DND-41 (cell line): ENCODE data around the gene ACTR2.

Experiments used
- ATAC-seq: fragments of 200-7000 bp; cut with Tn5 transposase; 3 replicates; pipeline ENCODE4 v1.9.1; 2021; ENCODE audit warnings: low read depth; ENCODE audit not compliant: insufficient read depth
- DNase-seq: peaks from one replicate; pipeline ENCODE4 v3.0.0-alpha.2; 2020
- H2AFZ ChIP-seq: 2 replicates; pipeline ENCODE4 v1.6.0; 2012; ENCODE audit warnings: low read depth, low read length
- H3K27ac ChIP-seq: 2 replicates; pipeline ENCODE4 v1.5.1; 2012; ENCODE audit warnings: low read length, inconsistent platforms
- H3K27me3 ChIP-seq: fragments of 200-600 bp; sonication (generic); 2 replicates; pipeline ENCODE4 v1.6.0; 2012; ENCODE audit warnings: low read length, mild to moderate bottlenecking, inconsistent platforms; ENCODE audit not compliant: insufficient read depth, poor library complexity
- H3K36me3 ChIP-seq: 2 replicates; pipeline ENCODE4 v1.5.1; 2012; ENCODE audit warnings: low read length, inconsistent platforms; ENCODE audit not compliant: insufficient read depth
- H3K4me1 ChIP-seq: 2 replicates; pipeline ENCODE4 v1.5.1; 2012; ENCODE audit warnings: mild to moderate bottlenecking, low read length; ENCODE audit not compliant: insufficient read depth
- H3K4me2 ChIP-seq: 2 replicates; pipeline ENCODE4 v1.6.0; 2012; ENCODE audit warnings: mild to moderate bottlenecking, moderate library complexity, low read length, inconsistent platforms; ENCODE audit not compliant: insufficient read depth
- H3K4me3 ChIP-seq, 2 experiments: fragments of 200-600 bp in 1 of 2; shearing (Covaris generic) in 1 of 2; 2 replicates each; pipeline ENCODE4 v1.5.1; 2012 to 2016; ENCODE audit warnings: inconsistent platforms in 2 of 2, low read length in 2 of 2, mild to moderate bottlenecking in 2 of 2, low read depth in 1 of 2, moderate library complexity in 1 of 2
- H3K79me2 ChIP-seq: 2 replicates; pipeline ENCODE4 v1.6.0; 2012; ENCODE audit warnings: low read length, inconsistent platforms; ENCODE audit not compliant: insufficient read depth
- H3K9ac ChIP-seq: 2 replicates; pipeline ENCODE4 v1.6.0; 2012; ENCODE audit warnings: low read depth, mild to moderate bottlenecking, inconsistent platforms, low read length, moderate library complexity
- H3K9me3 ChIP-seq: 2 replicates; pipeline ENCODE4 v1.5.1; 2012; ENCODE audit warnings: low read length, moderate library complexity, mild to moderate bottlenecking, inconsistent platforms; ENCODE audit not compliant: insufficient read depth, severe bottlenecking
- H4K20me1 ChIP-seq: 2 replicates; pipeline ENCODE4 v1.6.0; 2012; ENCODE audit warnings: low read length; ENCODE audit not compliant: insufficient read depth
- CTCF ChIP-seq: IDR thresholded peaks from 2 replicates; pipeline ENCODE4 v1.5.1; 2012; ENCODE audit warnings: borderline replicate concordance, low read length, moderate library complexity, mild to moderate bottlenecking; ENCODE audit not compliant: poor library complexity, severe bottlenecking; ENCODE audit errors: extremely low read depth
- EZH2 ChIP-seq: IDR thresholded peaks from 3 replicates; pipeline ENCODE4 v1.6.1; 2012; ENCODE audit warnings: borderline replicate concordance, low read depth, mild to moderate bottlenecking, moderate library complexity, low read length, inconsistent platforms; ENCODE audit not compliant: severe bottlenecking

The ACTR2 gene

GRCh38 chr2:65261676-65262075 is 34.0 kb downstream of the ACTR2 start:
- no peaks in the 10 kb centered on the region for H3K27me3 ChIP-seq
- H3K79me2 ChIP-seq = peaks cover 42% of the 10 kb centered on the region
- H2AFZ ChIP-seq = no peak overlapping the region
- no peak overlapping the region for H3K27ac ChIP-seq
- no peak overlapping the region for H3K9ac ChIP-seq
- H3K9me3 ChIP-seq = no peaks in the 10 kb centered on the region
- ATAC-seq (no peak), DNase-seq (no peak)
- H3K4me3 ChIP-seq = no peak overlapping the region
- no peaks in the 10 kb centered on the region for H3K4me1 ChIP-seq
- H3K4me2 ChIP-seq = no peak overlapping the region
- TF ChIP-seq CTCF = no peak
- no peak for TF ChIP-seq EZH2
- peaks cover 69% of the 10 kb centered on the region for H3K36me3 ChIP-seq
- H4K20me1 ChIP-seq = peaks cover 32% of the 10 kb centered on the region; the same call in 1 of the 2 replicates

GRCh38 chr2:65263262-65263661 is 35.6 kb downstream of the ACTR2 start:
- no peak for ATAC-seq
- H3K79me2 ChIP-seq = peaks cover 39% of the 10 kb centered on the region
- H4K20me1 ChIP-seq = peaks cover 29% of the 10 kb centered on the region; the same call in 1 of the 2 replicates
- no peak overlapping the region for H3K4me3 ChIP-seq
- no peak overlapping the region for H3K4me2 ChIP-seq
- H3K36me3 ChIP-seq = peaks cover 74% of the 10 kb centered on the region
- TF ChIP-seq CTCF (no peak), EZH2 (no peak)
- DNase-seq = no peak
- no peak overlapping the region for H3K27ac ChIP-seq
- no peaks in the 10 kb centered on the region for H3K27me3 ChIP-seq
- no peaks in the 10 kb centered on the region for H3K9me3 ChIP-seq
- no peaks in the 10 kb centered on the region for H3K4me1 ChIP-seq
- no peak overlapping the region for H2AFZ ChIP-seq
- no peak overlapping the region for H3K9ac ChIP-seq

- H3K4me3 ChIP-seq = no peak overlapping the region
- no peak overlapping the region for H3K4me2 ChIP-seq
- H3K4me1 ChIP-seq = no peaks in the 10 kb centered on the region
- H3K9me3 ChIP-seq = no peaks in the 10 kb centered on the region
- no peak overlapping the region for H2AFZ ChIP-seq
- H3K9ac ChIP-seq = no peak overlapping the region
- peaks cover 32% of the 10 kb centered on the region for H3K79me2 ChIP-seq
- H3K27me3 ChIP-seq = no peaks in the 10 kb centered on the region
- TF ChIP-seq EZH2 (no peak), CTCF (no peak)
- H3K36me3 ChIP-seq = peaks cover 74% of the 10 kb centered on the region
- H4K20me1 ChIP-seq = peaks cover 22% of the 10 kb centered on the region; the same call in 1 of the 2 replicates
- no peak overlapping the region for H3K27ac ChIP-seq
- ATAC-seq (no peak), DNase-seq (no peak)
Measured at GRCh38 chr2:65263986-65264385, 36.4 kb downstream of the ACTR2 start.

- no peaks in the 10 kb centered on the region for H3K4me1 ChIP-seq
- peaks cover 71% of the 10 kb centered on the region for H3K36me3 ChIP-seq
- DNase-seq (peak; percentile 43), ATAC-seq (peak; percentile 76; the same call in 2 of the 3 replicates)
- H3K9ac ChIP-seq = no peak overlapping the region
- peaks cover 22% of the 10 kb centered on the region; the same call in 1 of the 2 replicates for H4K20me1 ChIP-seq
- H3K27ac ChIP-seq = no peak overlapping the region
- H3K9me3 ChIP-seq = no peaks in the 10 kb centered on the region
- no peak overlapping the region for H3K4me3 ChIP-seq
- H3K27me3 ChIP-seq = no peaks in the 10 kb centered on the region
- H3K79me2 ChIP-seq = peaks cover 24% of the 10 kb centered on the region
- no peak overlapping the region for H2AFZ ChIP-seq
- no peak overlapping the region for H3K4me2 ChIP-seq
- peak; percentile 81 for TF ChIP-seq CTCF
- TF ChIP-seq EZH2 = no peak
Measured at GRCh38 chr2:65264821-65265670, 37.4 kb downstream of the ACTR2 start.
